T47D (cell line): ENCODE results near the gene ADAMTSL1.
A peak's percentile ranks its signal among the peaks of the same experiment; 100 is the strongest.

Experiments
- DNase-seq, 2 experiments: peaks; one replicate each; pipeline versions ENCODE4 v3.0.0 to v3.0.0-alpha.2; 2011 to 2012; ENCODE audit warnings: low read depth in 1 of 2, low spot score in 1 of 2
- JUND ChIP-seq: IDR thresholded peaks from 2 replicates; pipeline ENCODE4 v1.6.1; 2012; ENCODE audit warnings: low read depth
- in situ Hi-C: cut with HindIII; loops from 2 replicates; pipeline ENCODE4 v1.10.0; 2016; ENCODE audit warnings: low sequenced_read_pairs, low pct_unique_long_range_greater_than_20kb

The ADAMTSL1 gene

DNA sequence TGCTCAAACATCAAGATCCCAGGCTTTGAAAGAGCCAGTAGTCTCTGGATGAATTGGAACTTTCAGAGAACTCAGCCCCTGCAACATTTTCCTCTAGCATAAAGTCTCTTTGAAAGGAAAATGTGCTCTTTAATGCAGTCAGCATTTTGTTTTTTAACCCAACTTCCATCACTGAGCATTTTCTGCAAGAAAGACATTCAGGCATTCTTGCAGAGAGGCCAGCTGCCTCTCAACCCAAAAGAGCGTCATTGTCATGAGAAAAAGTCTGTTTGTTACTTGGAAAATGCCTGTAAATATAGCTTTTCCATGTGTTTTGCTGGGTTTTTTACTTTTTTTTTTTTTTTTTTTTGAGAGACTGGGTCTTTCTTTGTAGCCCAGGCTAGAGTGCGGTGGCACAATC, 225.0 kb downstream of the ADAMTSL1 start:
- TF ChIP-seq JUND, result no peak
- DNase-seq, result no peak
- in situ Hi-C loops, result no loop called here

- no peak for TF ChIP-seq JUND
- DNase-seq, result no peak
- in situ Hi-C loops, result no loop called here
Observed at GRCh38 chr9:18699764-18700163, 225.8 kb downstream of the ADAMTSL1 start.

- no peak for TF ChIP-seq JUND
- DNase-seq, result no peak
- in situ Hi-C loops, result no loop called here
Observed at GRCh38 chr9:18700714-18701113, 226.8 kb downstream of the ADAMTSL1 start.

GRCh38 chr9:18703151-18703900, 229.4 kb downstream of the ADAMTSL1 start:
- TF ChIP-seq JUND, result no peak
- no peak for DNase-seq
- in situ Hi-C loops, result no loop called here

DNA sequence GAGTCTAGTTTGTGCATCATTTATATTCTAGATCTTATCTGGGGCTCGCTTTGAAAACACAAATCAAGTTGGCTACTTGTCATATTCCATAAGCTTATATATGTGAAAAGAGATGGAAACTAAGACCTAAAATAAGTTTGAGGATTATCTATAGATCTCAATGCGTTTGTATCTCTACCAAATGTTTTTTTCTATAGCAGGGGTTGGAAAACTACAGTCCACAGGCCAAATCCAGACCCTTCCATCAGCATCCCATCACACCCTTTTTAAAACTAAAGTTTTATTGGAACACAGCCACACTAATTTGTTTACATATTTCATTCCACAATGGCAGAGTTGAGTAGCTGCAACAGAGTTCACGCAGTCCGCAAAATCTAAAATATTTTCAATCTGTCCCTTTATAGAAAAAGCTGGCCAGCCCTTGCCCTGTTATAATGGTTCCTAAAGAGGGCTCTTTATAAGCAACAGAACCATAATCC, 230.0 kb downstream of the ADAMTSL1 start:
- in situ Hi-C loops, result no loop called here
- no peak for TF ChIP-seq JUND
- DNase-seq, result no peak

- in situ Hi-C loops, result no loop called here
- peak in 1 of 2 experiments; percentile 13 for DNase-seq
- no peak for TF ChIP-seq JUND
Observed at GRCh38 chr9:18705796-18706392, 231.9 kb downstream of the ADAMTSL1 start.

- DNase-seq, result no peak
- TF ChIP-seq JUND, result no peak
- in situ Hi-C loops, result no loop called here
Observed at GRCh38 chr9:18706648-18707047, 232.7 kb downstream of the ADAMTSL1 start.

DNA sequence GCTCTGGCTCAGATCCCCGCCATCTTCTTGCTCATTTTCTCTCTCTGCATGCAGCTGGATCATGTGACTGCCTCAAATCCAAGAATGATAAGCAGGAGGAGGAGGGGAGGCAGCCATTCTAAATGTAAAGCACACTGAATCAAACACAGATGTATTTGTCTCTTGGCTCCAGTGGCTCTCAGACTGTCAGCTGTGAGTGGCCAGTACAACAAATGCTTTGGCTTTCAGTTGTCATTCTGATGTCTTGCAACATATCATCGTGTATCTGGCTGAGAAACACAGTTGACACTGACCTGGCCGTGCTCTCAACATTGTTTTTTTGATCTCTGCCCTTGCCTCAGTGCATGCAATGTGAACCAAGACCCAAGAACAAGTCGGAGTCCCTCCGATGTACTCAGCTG, 233.1 kb downstream of the ADAMTSL1 start:
- TF ChIP-seq JUND, result no peak
- in situ Hi-C loops, result no loop called here
- no peak for DNase-seq

- no peak for TF ChIP-seq JUND
- in situ Hi-C loops, result no loop called here
- no peak for DNase-seq
Observed at GRCh38 chr9:18707489-18708205, 233.7 kb downstream of the ADAMTSL1 start.

DNA sequence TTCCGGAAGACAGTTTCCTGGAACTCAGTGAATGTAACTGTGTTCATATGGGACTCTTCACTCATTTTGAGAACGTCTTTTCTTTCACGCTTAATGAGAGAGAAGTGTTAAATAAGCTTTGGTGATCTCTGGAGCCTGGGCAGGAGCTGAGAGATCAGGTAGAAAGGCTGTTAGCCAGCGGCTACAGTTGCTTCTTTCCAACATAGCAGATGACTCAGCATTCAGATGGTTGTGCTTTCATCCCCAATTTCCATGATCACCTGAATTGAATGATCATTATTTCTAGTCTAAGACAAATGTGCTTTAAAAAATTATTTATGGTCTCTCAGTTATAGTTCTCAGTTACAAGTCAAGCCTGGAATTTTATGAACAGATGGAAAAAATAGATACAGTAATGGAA, 234.5 kb downstream of the ADAMTSL1 start:
- no peak for DNase-seq
- in situ Hi-C loops, result no loop called here
- TF ChIP-seq JUND, result no peak

DNA sequence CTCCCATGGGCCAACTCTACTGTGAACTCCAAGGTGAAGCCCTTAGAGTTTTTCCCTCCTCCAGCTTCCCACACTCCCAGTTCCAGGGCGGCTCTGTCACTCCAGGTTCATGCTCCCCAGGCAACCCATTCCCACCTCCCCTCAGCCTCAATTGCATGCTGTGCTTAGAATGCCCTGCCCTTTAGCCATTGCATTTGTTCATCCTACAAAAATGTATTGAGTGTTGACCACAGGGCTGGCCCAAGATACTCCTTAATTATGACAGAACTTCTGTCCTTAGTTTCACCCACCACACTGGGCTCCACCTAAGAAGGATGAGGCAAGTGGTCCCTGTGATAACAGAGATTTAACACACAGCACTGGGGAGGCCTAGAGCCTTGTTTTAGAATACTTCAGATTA, 236.1 kb downstream of the ADAMTSL1 start:
- no peak for DNase-seq
- no peak for TF ChIP-seq JUND
- in situ Hi-C loops, result no loop called here

- no peak for TF ChIP-seq JUND
- in situ Hi-C loops, result no loop called here
- no peak for DNase-seq
Observed at GRCh38 chr9:18717759-18718158, 243.8 kb downstream of the ADAMTSL1 start.

DNA sequence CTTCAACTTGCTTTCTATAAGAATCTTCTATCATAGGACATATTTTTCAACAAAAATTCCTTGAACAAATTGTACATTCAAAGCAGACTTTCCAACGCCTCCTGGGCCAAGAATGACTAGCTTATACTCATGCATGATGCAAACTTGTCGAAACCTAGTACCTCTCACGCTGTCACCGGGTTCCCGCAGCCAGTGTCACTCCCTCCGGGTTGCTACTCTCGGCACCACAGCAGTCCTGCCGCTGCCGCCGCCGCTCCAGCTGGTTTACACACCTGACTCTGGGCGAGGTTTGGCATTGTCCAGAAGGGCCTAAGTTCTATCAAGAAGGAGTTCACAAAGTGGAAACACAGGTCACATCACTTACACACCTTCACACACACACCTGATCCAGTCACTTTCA, 244.4 kb downstream of the ADAMTSL1 start:
- TF ChIP-seq JUND, result no peak
- DNase-seq, result no peak
- in situ Hi-C loops, result no loop called here
